Smooth muscle cell (in vitro differentiated cells): ENCODE measurements around the gene GSG1L. TPM values are rescaled to one million over a fixed set of nuclear protein-coding genes. Genes with fewer than 3 reads are reported as not detected.

Source experiments
- DNase-seq: peaks from one replicate; lab custom pipeline; 2025; ENCODE audit not compliant: unreplicated experiment; lab: John Stamatoyannopoulos, UW
- H2AFZ ChIP-seq: fragments of 200-600 bp; sonication (generic); 2 replicates; pipeline ENCODE4 v1.6.0; 2016; ENCODE audit warnings: antibody characterized with exemption, low read depth, mild to moderate bottlenecking
- H3F3A ChIP-seq: fragments of 200-600 bp; sonication (generic); 2 replicates; pipeline ENCODE4 v1.6.0; 2017; ENCODE audit warnings: antibody characterized with exemption, low read depth
- H3K27ac ChIP-seq: fragments of 200-600 bp; sonication (generic); 2 replicates; pipeline ENCODE4 v1.5.1; 2016; ENCODE audit warnings: low read depth, mild to moderate bottlenecking
- H3K27me3 ChIP-seq: fragments of 200-600 bp; sonication (generic); 2 replicates; pipeline ENCODE4 v1.6.1; 2016; ENCODE audit warnings: low read depth, mild to moderate bottlenecking
- H3K36me3 ChIP-seq: fragments of 200-600 bp; sonication (generic); 2 replicates; pipeline ENCODE4 v1.5.1; 2016; ENCODE audit warnings: low read depth
- H3K4me1 ChIP-seq: fragments of 200-600 bp; sonication (generic); 2 replicates; pipeline ENCODE4 v1.5.1; 2016; ENCODE audit warnings: low read depth
- H3K4me2 ChIP-seq: fragments of 200-600 bp; sonication (generic); 2 replicates; pipeline ENCODE4 v1.6.0; 2016; ENCODE audit warnings: mild to moderate bottlenecking
- H3K4me3 ChIP-seq: fragments of 200-600 bp; sonication (generic); 2 replicates; pipeline ENCODE4 v1.5.1; 2016; ENCODE audit warnings: mild to moderate bottlenecking
- H3K79me2 ChIP-seq: fragments of 200-600 bp; sonication (generic); 2 replicates; pipeline ENCODE4 v1.6.0; 2016; ENCODE audit warnings: low read depth, mild to moderate bottlenecking
- H3K9ac ChIP-seq: fragments of 200-600 bp; sonication (generic); 2 replicates; pipeline ENCODE4 v1.6.0; 2016; ENCODE audit warnings: low read depth
- H3K9me3 ChIP-seq: fragments of 200-600 bp; sonication (generic); replicated peaks from 2 replicates; pipeline ENCODE4 v1.5.1; 2016; ENCODE audit warnings: low read depth
- H4K20me1 ChIP-seq: fragments of 200-600 bp; sonication (generic); 2 replicates; pipeline ENCODE4 v1.6.0; 2016; ENCODE audit warnings: low read depth
- CTCF ChIP-seq: fragments of 200-600 bp; sonication (generic); IDR thresholded peaks from 2 replicates; pipeline ENCODE4 v1.5.1; 2017; ENCODE audit warnings: borderline replicate concordance, mild to moderate bottlenecking, antibody characterized with exemption; ENCODE audit not compliant: insufficient read depth, poor library complexity, severe bottlenecking
- WGBS: methylation state at CpG from one replicate; pipeline ENCODE4 v1.1.7; 2016; ENCODE audit warnings: low lambda C conversion rate; 5-methylcytosine and 5-hydroxymethylcytosine counted together
- polyA plus RNA-seq: library from polyadenylated mRNA; unstranded; fragments of >200 nt; fragmentation: Nextera tagmentation; extraction: Ambion mirVana; gene quantifications from 2 replicates; pipeline ENCODE4 v1.2.1, GENCODE V29; 2016
- total RNA-seq: library from RNA; depleted of rRNA; stranded (reverse); fragments of >200 nt; gene quantifications from 2 replicates; pipeline ENCODE4 v1.2.3, GENCODE V29; 2014

GSG1L gene
- total and polyA plus RNA-seq, 2 experiments from 2014 or later: 0.31 TPM; not detected in 1

GRCh38 chr16:27822529-27822928 is 241.0 kb downstream of the GSG1L start:
- Histone ChIP-seq H3K27ac (no peak overlapping the region), H4K20me1 (no peaks in the 10 kb centered on the region), H3K36me3 (no peaks in the 10 kb centered on the region), H2AFZ (no peak overlapping the region), H3K9me3 (no peaks in the 10 kb centered on the region), H3K9ac (no peak overlapping the region), H3K27me3 (peaks cover 11% of the 10 kb centered on the region), H3K79me2 (no peaks in the 10 kb centered on the region), H3K4me1 (no peaks in the 10 kb centered on the region), H3K4me2 (no peak overlapping the region), H3F3A (no peaks in the 10 kb centered on the region), H3K4me3 (no peak overlapping the region)
- TF ChIP-seq CTCF: no peak
- WGBS: 87% methylated on average over 7 of the region's 7 CpGs
- no peak for DNase-seq

- H3K4me1 ChIP-seq: no peaks in the 10 kb centered on the region
- no peak for DNase-seq
- no peak overlapping the region for H3K9ac ChIP-seq
- H3F3A ChIP-seq: no peaks in the 10 kb centered on the region
- H3K27ac ChIP-seq: no peak overlapping the region
- 87% methylated on average over 10 of the region's 10 CpGs for WGBS
- peaks cover 15% of the 10 kb centered on the region for H3K27me3 ChIP-seq
- no peak overlapping the region for H3K4me3 ChIP-seq
- H3K79me2 ChIP-seq: no peaks in the 10 kb centered on the region
- H3K4me2 ChIP-seq: no peak overlapping the region
- TF ChIP-seq CTCF: no peak
- no peak overlapping the region for H2AFZ ChIP-seq
- H3K36me3 ChIP-seq: no peaks in the 10 kb centered on the region
- no peaks in the 10 kb centered on the region for H3K9me3 ChIP-seq
- no peaks in the 10 kb centered on the region for H4K20me1 ChIP-seq
These were observed 242.7 kb downstream of the GSG1L start for GRCh38 chr16:27820646-27821345.

- no peaks in the 10 kb centered on the region for H3K79me2 ChIP-seq
- TF ChIP-seq CTCF: no peak
- no peak for DNase-seq
- H3K9ac ChIP-seq: no peak overlapping the region
- peaks cover 15% of the 10 kb centered on the region for H3K27me3 ChIP-seq
- no peak overlapping the region for H2AFZ ChIP-seq
- H4K20me1 ChIP-seq: no peaks in the 10 kb centered on the region
- H3K4me3 ChIP-seq: no peak overlapping the region
- H3K4me2 ChIP-seq: no peak overlapping the region
- no peaks in the 10 kb centered on the region for H3K9me3 ChIP-seq
- no peaks in the 10 kb centered on the region for H3K36me3 ChIP-seq
- 88% methylated on average over 18 of the region's 20 CpGs for WGBS
- H3K4me1 ChIP-seq: no peaks in the 10 kb centered on the region
- no peaks in the 10 kb centered on the region for H3F3A ChIP-seq
- H3K27ac ChIP-seq: no peak overlapping the region
These were observed 243.5 kb downstream of the GSG1L start for GRCh38 chr16:27819881-27820610.
